GM11168 (cell line): ENCODE measurements around the gene PCP4.

Experiments used
- in situ Hi-C: fragments of 300-500 bp; cut with MboI; formaldehyde crosslinking; loops from one replicate; pipeline ENCODE4 v1.12.0; 2022; ENCODE audit warnings: low sequenced_read_pairs; ENCODE audit not compliant: unreplicated experiment

The PCP4 gene

GRCh38 chr21:39867198-39867650 is at the start of gene PCP4:
PCP4 (plus strand) TSS chr21:39867438; CDS start chr21:39867502, 64 bp downstream.
- in situ Hi-C loops: no loop called here

- in situ Hi-C loops: no loop called here
These were observed 48.7 kb upstream of the PCP4 start for GRCh38 chr21:39818557-39818956.

DNA sequence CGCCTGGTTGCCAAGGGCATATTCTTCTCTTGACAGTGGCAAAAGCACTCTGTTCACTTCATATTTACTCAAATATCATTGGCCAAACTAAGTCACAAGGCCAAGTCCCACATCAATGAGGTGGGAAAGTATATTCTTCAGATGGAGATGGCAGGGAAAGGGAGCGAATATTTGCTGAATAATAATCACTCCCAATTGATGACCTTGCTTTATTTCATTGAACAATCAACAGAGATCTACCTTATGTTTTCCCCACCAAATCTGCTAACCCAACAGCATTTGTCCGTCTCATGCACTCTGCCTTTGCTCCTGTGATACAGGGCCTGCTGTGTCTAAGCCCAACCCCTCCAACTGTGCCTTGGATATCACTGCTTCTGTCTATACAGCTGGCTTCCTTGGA is 45.2 kb upstream of the PCP4 start:
- in situ Hi-C loops: no loop called here

DNA sequence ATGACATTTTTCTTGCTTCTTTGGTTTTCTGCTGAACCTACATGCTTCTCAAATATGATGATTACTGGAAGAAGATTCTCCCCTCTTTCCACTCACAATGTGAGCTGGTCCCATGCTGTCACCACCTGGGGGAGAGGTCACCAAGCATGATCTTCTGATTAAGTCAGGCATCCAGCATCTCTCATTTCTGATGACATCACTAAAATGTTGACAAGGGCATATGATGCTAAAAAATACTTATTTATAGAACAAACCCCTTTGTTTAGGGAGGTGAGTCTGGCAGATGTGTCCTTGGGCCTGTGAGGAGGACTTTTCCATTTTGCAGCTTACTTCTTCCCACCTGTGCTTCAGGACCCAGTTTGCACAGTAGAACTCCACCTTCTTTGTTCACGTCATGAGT is 42.0 kb upstream of the PCP4 start:
- in situ Hi-C loops: no loop called here

GRCh38 chr21:39834543-39834942 is 32.7 kb upstream of the PCP4 start:
- in situ Hi-C loops: no loop called here

DNA sequence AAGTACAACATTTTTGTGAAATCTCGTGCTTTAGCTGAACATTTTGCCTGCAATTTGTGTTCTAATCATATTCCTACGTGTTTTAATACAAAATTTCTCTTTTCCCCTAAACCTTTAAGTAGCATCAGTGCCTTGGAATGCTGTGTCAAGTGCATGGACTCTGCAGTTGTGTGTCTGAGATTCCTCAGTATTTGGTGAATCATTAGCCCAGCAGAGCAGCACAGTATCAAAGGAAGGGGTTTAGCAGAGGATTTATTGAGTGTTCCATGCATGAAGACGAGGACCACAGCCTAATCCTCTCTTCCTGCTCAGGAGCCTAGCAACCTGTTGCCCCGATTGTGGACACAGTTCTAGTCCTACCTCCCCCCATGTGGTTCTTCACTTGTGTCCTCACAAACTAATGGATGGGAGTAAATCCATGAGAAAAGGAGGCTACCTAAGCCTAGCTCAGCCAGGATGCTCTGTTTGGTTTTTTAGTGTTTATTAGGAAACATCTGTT is 29.3 kb upstream of the PCP4 start:
- in situ Hi-C loops: no loop called here

- in situ Hi-C loops: no loop called here
These were observed 26.7 kb upstream of the PCP4 start for GRCh38 chr21:39840373-39841097.

DNA sequence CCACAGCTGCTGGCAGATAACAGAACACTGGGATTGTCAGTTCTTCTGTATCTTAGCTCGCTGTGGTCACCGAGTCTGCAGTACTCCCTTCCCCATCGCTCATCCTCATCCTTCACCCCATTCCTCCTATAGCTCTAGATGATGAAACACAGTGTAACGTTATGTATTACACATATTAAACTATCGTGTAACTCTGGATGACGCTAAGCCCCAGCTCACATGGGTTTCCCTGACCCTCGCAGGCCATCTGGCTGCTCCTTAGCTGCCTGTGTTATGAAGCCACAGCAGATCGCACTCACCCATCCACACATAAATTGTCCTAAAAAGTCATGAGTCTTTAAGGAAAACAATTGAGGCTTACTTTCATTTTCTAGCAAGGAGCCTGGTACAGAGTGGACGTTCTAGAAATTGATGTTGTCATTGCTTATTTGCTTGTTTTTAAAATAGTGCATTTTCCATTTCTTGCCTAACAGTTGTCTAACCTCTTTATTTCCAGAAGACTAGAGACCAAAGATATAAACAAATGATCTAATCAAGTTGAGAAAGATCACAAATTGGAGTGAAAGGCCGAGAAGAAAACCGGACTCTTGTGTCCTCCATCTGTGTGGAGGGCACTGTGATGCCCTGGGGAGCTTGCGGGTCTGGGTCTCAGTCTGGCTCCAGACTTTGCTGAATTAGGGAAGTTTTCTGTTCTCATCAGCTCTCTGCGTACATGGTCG is 24.3 kb upstream of the PCP4 start:
- in situ Hi-C loops: no loop called here

DNA sequence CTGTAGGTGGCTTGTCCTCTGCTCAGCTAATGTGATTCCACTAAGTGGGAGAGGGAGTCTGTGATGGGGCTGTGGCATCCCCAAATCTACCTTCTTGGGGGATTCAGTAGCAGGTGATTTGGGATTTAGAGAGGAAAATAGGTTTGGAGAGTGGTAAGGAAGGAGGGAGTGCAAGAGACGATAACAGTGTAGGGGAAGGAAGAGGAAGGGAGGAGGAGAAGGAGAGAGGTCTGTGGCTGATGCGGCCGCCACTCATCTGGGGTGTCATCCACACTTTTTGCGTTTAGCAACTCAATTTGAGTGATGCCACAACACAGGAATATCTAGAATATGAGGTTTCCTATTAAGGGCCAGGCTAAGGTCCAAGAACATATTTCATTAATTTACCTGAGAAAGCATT is 23.8 kb upstream of the PCP4 start:
- in situ Hi-C loops: no loop called here

DNA sequence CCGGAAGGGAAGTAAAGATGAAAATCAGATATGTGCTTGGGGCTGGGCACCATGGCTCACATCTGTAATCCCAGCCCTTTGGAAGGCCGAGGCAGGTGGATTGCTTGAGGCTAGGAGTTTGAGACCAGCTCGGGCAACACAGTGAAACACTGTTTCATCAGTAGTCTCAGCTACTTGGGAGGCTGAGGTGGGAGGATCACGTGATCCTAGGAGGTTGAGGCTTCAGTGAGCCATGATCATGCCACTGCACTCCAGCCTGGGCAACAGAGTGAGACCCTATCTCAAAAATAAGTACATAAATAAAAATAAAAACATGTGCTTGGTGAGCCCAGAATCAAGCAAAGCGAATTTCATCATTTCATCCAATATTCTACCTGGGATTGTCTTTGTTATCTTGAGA is 23.3 kb upstream of the PCP4 start:
- in situ Hi-C loops: no loop called here

DNA sequence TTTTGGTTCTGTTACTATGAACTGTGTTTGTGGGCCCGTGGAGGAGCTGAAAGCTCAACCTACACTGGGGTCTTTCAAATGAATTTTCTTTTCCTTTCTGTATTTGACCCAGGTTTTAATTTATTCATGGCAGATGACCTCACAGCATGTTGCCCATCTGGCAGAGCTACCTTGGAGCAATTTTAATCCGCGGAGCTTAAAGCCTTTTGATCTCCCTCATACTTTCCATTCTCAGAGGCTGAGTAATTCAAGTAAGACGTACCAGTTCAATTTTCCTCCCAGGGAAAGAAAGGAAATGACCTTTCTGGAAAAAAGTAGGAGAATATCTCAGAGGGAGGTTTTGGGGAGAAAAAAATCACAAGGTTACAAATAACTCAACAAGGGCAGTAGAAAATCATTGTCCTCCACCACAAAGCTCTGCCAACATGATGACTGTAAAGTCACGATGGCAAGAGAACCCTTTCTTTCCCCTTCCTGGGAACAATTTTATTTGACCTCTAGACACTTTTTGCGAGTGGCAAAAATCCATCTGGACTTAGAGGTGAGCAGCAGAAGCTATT is 21.6 kb upstream of the PCP4 start:
- in situ Hi-C loops: no loop called here

- in situ Hi-C loops: no loop called here
These were observed 19.4 kb upstream of the PCP4 start for GRCh38 chr21:39847877-39848276.

DNA sequence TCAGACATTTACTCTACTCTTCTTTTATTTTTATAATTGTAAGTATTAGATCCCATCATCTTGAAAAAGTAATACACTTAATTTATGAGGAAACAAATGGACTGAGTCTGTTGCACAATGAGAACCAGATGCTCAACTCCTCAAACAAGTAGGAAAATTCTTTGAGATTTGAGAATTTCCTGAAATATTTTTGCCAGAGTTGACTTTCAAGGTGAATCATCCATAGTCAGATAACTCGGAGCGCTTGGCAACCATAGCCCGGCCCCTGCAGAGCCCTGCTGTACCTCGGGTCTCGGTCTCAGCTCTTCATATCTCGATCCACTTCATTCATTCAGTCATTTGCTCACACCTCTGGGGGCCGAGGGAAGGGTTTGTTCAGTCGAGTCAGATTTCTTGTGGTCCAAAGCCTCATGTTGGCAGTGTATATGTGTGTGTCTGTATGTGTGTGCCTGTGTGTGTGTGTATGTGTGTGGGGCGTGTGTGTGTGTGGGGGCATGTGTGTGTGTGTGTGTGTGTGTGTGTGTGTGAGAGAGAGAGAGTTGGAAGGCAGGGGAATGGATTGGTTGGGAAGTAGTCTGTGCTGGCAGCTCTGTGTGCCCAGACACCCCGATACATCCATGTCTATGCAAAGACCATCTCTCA is 18.1 kb upstream of the PCP4 start:
- in situ Hi-C loops: no loop called here

DNA sequence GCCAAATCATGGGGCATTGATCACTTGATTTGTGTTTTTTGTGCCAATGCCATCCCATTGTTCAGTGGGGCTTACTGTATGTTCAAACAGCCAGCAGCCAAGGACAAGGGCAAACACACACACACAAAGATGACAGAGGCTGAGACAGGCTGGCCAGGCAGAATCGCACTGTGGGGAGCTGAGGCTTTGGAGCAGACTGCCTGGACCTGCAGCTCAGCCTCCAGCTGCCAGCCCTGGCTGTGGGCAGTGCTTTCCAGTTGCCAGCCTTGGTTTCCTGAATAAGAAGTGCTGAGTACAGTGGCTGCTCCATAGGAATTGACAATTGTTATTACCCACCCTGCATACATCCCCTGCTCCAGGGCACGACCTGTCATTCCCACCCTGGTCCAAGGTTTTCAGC is 16.9 kb upstream of the PCP4 start:
- in situ Hi-C loops: no loop called here

DNA sequence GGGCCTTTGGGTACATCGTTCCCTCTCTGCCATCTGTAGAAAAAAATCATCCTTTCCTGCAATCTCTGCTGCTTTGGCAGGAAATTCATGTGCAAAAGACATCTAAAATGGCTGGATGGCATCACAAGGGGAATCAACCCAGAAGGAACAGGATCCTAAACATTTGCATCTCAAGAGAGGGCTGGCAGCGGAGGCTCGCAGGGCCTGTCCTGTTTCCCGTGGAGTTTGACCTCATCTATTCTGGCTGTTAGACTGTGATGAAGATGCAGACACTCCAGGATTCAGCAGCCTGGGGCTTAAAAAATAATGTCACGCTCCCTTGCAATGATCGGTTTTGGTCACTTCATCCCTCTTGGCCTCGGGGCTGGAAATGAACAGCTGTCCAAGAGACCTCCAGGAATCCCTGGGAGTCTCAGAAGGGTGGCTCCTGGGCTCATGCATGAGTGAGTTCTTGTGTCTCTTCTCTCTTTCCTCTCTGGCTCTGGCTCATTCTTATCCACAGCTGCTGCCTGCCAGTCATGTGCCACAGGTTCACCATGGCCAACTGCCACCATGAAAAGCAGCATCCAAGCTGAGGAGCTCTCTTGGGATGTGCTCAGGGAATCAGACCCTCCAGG is 16.1 kb upstream of the PCP4 start:
- in situ Hi-C loops: no loop called here

DNA sequence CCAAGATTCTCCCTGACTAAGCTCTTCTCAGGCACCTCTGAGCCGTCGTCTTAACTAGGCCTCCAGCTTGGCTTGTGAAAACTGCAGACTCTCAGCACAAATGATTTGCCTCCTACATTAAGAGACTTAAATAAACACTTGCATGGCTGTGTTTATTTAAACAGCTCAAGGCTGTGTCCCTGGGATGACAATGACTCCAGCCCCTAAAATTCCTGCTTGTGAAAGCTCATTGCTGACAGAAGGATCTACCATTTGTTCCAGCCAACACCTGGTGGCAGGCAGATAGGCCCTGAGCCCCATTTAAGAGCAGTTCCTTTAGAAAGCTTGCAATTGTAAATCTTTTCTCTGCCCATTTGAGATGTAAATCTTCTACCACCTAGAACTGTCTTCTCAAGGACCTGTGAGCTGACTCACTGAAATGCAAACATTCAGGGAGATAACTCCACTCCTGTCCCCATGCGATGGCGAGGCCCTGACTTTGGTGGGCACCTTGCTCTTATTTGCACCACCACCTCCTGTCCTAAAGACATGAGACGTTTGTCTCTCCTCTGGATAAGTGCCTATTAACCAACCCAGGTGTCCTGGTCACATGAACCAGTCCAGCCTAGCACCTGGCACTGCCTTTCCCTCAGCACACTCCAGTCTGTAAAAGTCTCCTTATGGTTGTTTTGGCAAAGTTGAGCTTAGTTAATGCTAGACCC is 15.1 kb upstream of the PCP4 start:
- in situ Hi-C loops: no loop called here

GRCh38 chr21:39852726-39853500 is 14.3 kb upstream of the PCP4 start:
- in situ Hi-C loops: no loop called here

- in situ Hi-C loops: no loop called here
These were observed 12.7 kb upstream of the PCP4 start for GRCh38 chr21:39854572-39854971.

DNA sequence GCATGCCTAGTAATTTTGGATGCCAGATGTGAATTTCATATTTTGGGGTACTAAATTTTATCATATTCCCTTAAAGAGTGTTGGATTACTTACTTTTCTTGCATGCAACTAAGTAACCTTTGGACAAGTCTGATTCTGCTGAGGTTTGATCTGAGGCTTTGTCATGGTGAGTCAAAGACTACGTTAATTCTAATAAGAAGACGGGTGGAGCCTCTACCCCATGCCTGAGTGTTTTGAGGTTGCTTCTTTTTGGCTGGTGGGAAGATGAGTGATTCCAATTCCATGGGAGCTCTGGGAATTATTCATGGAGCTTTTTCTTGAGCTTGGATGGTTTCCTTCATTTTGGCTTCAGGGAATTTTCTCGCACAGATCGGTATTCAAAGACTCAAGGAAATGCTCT is 11.6 kb upstream of the PCP4 start:
- in situ Hi-C loops: no loop called here
